ENCODE measurements around the gene TAF10. TPM values are rescaled to one million over a fixed set of nuclear protein-coding genes. Genes with fewer than 3 reads are reported as not detected.

TAF10 gene
- total RNA-seq, 2 donors from 2014 or later = 102 to 105 TPM

DNA sequence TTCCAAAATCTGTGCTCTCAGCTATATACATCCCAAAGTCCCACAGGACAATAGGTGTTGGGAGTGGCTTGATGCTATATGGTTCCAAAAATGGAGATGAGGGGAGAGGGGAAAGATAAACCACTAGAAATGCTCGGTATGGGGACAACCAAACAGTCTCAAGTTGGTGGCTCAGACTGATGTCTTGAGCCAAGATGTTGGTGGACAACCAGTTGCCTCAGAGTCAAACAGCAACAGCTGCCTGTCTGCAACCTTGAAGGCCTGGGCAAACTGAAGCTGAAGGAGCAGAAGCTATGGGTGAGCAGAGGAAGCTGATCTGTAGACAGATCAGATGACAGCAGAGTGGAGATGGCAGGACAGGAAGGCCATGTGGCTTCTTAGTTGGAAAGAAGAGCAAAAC is 12.6 kb downstream of the TAF10 start:
- no peak for ATAC-seq
- no peak for DNase-seq
- intact Hi-C loops (cut with DNase I) = no loop called here

- intact Hi-C loops (cut with DNase I) = no loop called here
- ATAC-seq = no peak
Observed at GRCh38 chr11:6598555-6598954, 13.5 kb downstream of the TAF10 start.

GRCh38 chr11:6596239-6596877 is 15.7 kb downstream of the TAF10 start:
- intact Hi-C loops (cut with DNase I) = no loop called here
- DNase-seq (no peak), ATAC-seq (peak; percentile 16 to 69)

More at GRCh38 chr11:6598555-6598954, 13.5 kb downstream of the TAF10 start:
- no peak for DNase-seq

DNA sequence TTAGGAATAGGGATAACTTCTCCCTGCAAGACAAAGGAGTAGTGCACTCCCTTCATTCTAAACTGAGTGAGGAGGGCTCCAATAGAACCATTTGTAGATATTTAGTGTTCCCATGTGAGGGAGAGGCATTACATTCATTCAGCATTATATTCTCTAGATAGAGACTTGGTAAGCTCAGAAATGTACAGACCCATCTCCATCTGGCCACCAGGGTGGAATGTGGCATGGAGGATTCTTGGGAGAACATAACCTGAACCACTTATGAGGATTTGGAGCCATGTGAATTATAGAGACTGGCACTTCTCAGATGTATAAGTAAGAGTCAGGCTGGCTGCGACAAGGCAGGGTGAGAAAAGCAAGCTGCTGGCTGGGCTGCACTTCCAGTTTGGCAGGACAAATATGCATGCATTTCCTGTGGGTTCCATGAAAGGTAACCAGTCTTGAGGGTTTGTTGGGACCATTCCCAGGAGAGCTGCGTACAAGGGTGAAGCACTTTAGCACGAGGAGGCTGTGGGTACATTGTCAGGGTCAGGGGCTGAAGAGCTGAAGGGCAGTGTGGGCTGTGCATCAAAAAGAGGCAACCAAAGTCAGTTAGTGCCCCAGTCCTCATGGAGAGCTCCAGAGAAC is 17.8 kb downstream of the TAF10 start:
- intact Hi-C loops (cut with DNase I) = no loop called here
- peak in 1 of 2 donors; percentile 18 for ATAC-seq
- DNase-seq = no peak

GRCh38 chr11:6588018-6588417 is 24.0 kb downstream of the TAF10 start:
- intact Hi-C loops (cut with DNase I) = no loop called here
- no peak for ATAC-seq
- DNase-seq = no peak

- peak; percentile 86 to 91 for ATAC-seq
- intact Hi-C loops (cut with DNase I) = no loop called here
- no peak for DNase-seq
Observed at GRCh38 chr11:6587360-6587953, 24.6 kb downstream of the TAF10 start.

DNA sequence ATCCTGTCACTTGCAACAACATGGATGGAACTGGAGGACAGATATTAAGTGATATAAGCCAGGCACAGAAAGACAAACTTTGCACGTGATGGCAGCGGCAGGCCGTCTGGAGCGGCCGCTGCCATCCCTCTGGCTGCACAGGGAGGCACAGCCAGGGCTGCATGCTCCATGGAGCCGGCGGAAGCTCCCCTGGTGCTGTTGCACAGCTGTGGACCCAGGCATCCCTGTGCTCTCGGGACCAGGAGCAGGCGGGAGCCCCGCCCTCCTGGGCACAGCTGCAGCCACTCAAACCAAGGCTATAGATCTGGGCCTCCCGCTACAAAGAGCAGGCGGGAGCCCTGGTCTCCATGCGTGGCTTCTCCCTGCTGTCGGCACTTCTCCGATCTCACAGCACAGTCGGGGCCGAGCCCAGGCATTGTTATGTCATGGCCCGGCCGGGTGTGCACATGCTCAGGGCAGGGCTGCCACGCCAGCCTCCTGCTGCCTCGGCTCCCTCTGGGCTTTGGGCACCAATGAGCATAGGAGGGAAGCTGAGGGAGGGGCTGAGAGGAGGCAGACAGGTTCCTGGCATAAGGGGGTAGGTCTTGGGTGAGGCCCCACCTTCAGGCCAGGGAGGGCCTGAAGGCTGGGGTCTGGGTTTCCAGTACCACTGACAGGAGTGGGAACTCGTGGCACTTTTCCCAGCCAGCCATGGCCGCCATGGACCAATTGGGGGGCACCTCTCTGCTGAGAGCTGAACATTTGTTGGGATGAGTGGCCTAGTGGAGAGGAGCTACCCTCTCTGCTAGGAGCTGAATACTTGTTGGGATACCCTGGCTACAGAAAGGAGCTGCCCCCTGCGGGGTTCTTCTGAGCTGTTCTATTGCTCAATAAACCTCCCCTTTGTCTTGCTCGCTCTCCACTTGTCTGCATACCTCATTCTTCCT is 25.3 kb downstream of the TAF10 start:
- intact Hi-C loops (cut with DNase I) = no loop called here
- DNase-seq (peak; percentile 43), ATAC-seq (peak; percentile 90 to 91)

- intact Hi-C loops (cut with DNase I) = no loop called here
- ATAC-seq (no peak), DNase-seq (no peak)
Observed at GRCh38 chr11:6584528-6584927, 27.5 kb downstream of the TAF10 start.

DNA sequence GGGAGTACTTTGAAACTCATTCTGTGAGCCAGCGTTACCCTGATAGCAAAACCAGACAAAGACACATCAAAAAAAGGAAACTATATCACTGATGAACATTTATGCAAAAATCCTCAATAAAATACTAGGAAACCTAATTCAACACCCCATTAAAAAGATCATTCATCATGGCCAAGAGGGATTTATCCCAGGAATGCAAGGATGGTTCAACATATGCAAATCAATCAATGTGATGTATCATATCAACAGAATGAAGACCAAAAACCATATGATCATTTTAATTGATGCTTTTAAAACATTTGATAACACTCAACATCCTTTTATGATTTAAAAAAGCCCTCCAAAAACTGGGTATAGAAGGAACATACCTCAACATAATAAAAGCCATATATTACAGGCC is 28.4 kb downstream of the TAF10 start:
- DNase-seq = no peak

DNA sequence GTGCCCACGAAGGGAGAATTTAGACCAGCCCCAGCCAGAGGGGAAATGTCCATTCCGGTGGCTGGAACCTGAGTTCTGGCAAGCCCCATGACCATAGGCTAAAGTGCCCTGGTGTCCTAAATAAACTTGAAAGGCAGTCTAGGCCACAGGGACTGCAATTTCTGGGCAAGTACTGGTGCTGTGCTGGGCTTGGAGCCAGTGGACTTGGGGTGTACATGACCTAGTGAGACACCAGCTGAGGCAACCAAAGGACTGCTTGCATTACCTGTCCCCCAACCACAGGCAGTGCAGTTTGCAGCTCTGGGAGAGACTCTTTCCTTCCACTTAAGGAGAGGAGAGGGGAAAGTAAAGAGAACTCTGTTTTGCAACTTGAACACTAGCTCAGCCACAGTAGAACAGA is 32.3 kb downstream of the TAF10 start:
- ATAC-seq = no peak
- no peak for DNase-seq
- intact Hi-C loops (cut with DNase I) = no loop called here

More for the DNA sequence above, 28.4 kb downstream of the TAF10 start:
- no peak for ATAC-seq
- intact Hi-C loops (cut with DNase I) = no loop called here

GRCh38 chr11:6578134-6578533 is 33.9 kb downstream of the TAF10 start:
- no peak for DNase-seq
- no peak for ATAC-seq
- intact Hi-C loops (cut with DNase I) = no loop called here

DNA sequence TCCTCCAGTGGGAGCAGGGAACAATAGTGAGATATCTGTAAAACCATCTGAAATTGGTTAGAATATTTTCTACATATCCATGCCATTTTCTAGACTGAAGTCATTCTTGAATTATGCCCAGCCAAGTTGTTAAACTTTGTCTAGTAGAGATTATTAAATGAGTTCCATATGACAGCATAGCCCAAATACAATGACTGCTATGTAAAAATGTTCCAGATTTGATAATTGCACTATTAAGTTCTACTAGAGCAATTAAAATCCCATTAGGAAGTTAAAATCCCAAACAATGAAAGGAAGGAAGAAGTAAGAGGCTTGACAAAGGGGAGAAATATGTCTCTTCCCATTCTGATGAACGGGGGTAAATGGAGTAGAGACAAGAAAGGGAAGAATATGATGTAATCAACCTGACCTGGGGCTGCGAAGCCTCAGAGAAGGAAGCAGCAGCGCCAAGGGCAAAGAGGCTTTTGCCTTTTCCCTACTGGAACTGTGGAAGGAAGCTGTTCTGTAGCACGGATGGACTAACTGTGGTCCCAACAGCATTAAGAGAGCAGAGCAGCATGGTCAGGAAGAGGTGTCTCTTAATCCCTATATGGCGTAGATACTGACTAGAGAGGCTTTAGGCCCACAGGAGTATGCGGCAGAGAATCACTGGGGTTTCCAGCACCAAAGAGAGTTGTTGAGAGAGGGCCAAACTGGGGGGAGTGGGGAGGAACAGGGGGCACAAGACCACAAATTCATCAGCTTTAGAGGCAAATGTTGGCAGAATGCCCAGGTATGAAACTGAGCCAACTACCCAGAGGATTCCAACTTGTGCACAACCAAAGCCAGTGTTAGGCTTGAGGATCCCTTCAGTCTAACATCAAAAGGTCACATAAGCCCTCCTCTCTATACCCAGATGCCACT is 35.3 kb downstream of the TAF10 start:
- intact Hi-C loops (cut with DNase I) = no loop called here
- peak; percentile 62 to 86 for ATAC-seq
- no peak for DNase-seq

GRCh38 chr11:6574816-6575715 is 37.0 kb downstream of the TAF10 start:
- ATAC-seq = no peak
- intact Hi-C loops (cut with DNase I) = no loop called here
- no peak for DNase-seq

DNA sequence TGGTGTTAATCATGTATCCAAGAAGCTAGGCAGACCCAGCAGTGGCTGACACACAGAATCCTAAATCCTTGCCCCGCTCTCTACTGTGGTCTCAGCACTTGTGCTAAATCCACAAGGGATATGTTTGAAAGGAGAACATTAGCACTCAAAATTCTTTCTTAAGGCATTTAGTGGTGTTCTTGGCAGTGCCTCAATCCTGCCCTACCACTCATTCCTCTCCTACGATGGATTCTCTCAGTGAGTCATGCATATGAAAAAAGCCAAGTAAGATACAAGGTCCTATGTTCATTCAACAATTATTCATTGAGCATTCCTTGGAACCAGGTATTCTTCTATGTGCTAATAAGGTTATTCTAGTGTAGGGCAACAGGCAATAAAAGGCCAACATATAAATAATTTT is 39.8 kb downstream of the TAF10 start:
- intact Hi-C loops (cut with DNase I) = no loop called here
- DNase-seq = no peak
- ATAC-seq = peak in 1 of 2 donors; percentile 33

- intact Hi-C loops (cut with DNase I) = no loop called here
- DNase-seq (no peak), ATAC-seq (no peak)
Observed at GRCh38 chr11:6571434-6572008, 40.5 kb downstream of the TAF10 start.

DNA sequence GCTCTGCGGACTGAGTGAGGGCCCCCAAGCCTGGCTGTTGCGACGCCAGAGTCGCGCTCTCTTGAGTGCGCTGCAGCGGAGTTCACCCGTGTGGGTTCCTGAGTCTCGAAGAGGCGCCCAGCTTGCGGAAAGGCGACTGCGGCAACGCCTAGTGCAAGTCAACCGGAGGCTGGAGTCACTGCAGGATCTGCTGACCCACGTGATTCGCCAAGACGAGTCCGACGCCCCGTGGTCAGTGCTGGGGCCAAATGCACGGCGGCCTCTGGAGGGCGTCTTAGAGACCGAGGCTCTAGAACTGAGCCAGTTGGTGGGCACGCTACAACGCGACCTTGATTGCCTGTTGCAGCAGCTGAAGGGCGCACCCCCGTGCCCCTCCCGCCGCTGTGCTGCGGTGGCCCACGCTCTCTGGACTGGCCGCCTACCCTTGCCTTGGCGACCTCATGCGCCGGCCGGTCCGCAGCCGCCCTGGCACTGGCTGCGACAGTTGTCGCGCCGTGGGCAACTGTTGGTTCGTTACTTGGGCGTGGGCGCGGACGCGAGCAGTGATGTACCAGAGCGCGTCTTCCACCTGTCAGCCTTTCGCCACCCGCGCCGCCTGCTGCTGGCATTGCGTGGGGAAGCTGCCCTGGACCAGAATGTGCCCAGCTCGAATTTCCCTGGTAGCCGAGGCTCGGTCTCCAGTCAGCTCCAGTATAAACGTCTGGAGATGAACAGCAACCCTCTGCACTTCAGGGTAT is 41.2 kb downstream of the TAF10 start:
- intact Hi-C loops (cut with DNase I) = no loop called here
- DNase-seq (no peak), ATAC-seq (peak in 1 of 2 donors; percentile 10)

GRCh38 chr11:6569706-6570105 is 42.3 kb downstream of the TAF10 start:
- no peak for DNase-seq
- no peak for ATAC-seq
- intact Hi-C loops (cut with DNase I) = no loop called here

Data from left cardiac atrium (tissue), 4 donors.